Measurements from ENCODE around the gene ARFIP2. TPM values are rescaled to one million over a fixed set of nuclear protein-coding genes. Genes with fewer than 3 reads are reported as not detected.
"Not testable (repeated sequence)": the region's sequence is repeated elsewhere in the genome, so short reads cannot be mapped to it uniquely, and the experiment has no call there.

Gene ARFIP2
- polyA plus RNA-seq, 1 of the 3 experiments (the other 2 are of a cell fraction), result 128 TPM

DNA sequence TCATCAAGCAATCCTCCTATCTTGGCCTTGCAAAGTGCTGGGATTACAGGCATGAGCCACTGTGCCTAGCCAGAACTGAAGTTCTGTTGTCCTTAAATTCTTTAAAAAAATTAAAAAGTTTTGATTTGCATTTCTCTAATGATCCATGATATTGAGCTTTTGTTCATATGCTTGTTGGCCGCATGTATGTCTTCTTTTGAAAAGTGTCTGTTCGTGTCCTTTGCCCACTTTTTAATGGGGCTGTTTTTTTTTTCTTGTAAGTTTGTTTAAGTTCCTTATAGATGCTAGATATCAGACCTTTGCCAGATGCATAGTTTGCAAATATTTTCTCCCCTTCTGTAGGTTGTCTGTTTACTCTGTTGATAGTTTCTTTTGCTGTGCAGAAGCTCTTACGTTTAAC is 40.8 kb upstream of the ARFIP2 start:
- H3K4me1 ChIP-seq (ENCODE audit: control insufficient read depth in 1 of 2, insufficient read depth in 2 of 2, low read depth in 1 of 2, low read length in 1 of 2); H3K9me3 ChIP-seq; H3K79me2 ChIP-seq (ENCODE audit: insufficient read depth); H3K9ac ChIP-seq; H3K4me3 ChIP-seq (ENCODE audit: low read depth in 2 of 2, low read length in 1 of 2); H3K4me2 ChIP-seq; H4K20me1 ChIP-seq (ENCODE audit: insufficient read depth); H3K9me2 ChIP-seq; DNase-seq; H2AFZ ChIP-seq (ENCODE audit: low read depth); H3F3A ChIP-seq (replicated peaks; ENCODE audit: insufficient read depth); POLR2A ChIA-PET; H3K27ac ChIP-seq (ENCODE audit: low read depth in 2 of 2, low read length in 1 of 2); H3K27me3 ChIP-seq (ENCODE audit: insufficient read depth): not testable (repeated sequence)
- 91% methylated on average over 3 of the region's 3 CpGs for WGBS (ENCODE audit: low lambda C conversion rate)
- CTCF ChIA-PET, result interaction anchor here (0.9 to 1.7 kb wide), 2 partner anchors 9 to 143 kb away, joined by 4 to 5 read pairs; no protein-coding TSS in a partner anchor
- peaks cover 12 to 26% of the 10 kb centered on the region in 2 experiments for H3K36me3 ChIP-seq (replicated peaks in 1 of 2; ENCODE audit: control insufficient read depth in 1 of 2, insufficient read depth in 2 of 2, low read length in 1 of 2)

DNA sequence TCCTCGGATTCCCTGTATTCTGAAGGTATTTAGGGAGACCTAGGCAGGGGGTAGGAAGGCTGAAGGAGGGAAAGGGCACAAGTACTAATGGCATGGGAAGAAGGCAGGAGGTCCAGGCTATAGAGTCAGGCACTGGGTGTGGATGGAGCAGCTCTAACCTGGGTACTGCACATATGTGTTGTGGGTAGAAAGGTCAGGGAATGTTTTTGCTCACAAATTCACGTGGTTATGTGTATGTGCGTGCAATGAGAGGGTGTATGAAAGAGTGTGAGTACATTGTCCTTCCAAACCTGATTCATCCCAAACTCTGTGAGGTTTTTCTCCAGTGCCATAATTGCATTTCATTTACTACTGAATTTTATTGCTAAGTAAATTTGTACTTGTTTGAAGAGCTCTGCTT is 39.1 kb upstream of the ARFIP2 start:
- 100% methylated on average over 3 of the region's 3 CpGs for WGBS (ENCODE audit: low lambda C conversion rate)
- Histone ChIP-seq H3K4me3 (ENCODE audit: low read depth in 2 of 2, low read length in 1 of 2) (no peak overlapping the region), H3K9ac (no peak overlapping the region), H3F3A (replicated peaks; ENCODE audit: insufficient read depth) (peaks cover 7% of the 10 kb centered on the region), H3K79me2 (ENCODE audit: insufficient read depth) (no peaks in the 10 kb centered on the region), H3K27ac (ENCODE audit: low read depth in 2 of 2, low read length in 1 of 2) (no peak overlapping the region), H3K4me1 (ENCODE audit: control insufficient read depth in 1 of 2, insufficient read depth in 2 of 2, low read depth in 1 of 2, low read length in 1 of 2) (peaks cover 0 to 4% of the 10 kb centered on the region in 2 experiments; a peak in 1 of 4 replicates), H4K20me1 (ENCODE audit: insufficient read depth) (no peaks in the 10 kb centered on the region), H3K9me3 (no peaks in the 10 kb centered on the region), H2AFZ (ENCODE audit: low read depth) (no peak overlapping the region), H3K27me3 (ENCODE audit: insufficient read depth) (no peaks in the 10 kb centered on the region), H3K9me2 (no peaks in the 10 kb centered on the region), H3K4me2 (no peak overlapping the region), H3K36me3 (replicated peaks in 1 of 2; ENCODE audit: control insufficient read depth in 1 of 2, insufficient read depth in 2 of 2, low read length in 1 of 2) (peaks cover 13 to 29% of the 10 kb centered on the region in 2 experiments)
- TF ChIP-seq EZH2phosphoT487 (IDR thresholded peaks at IDR 0.05; ENCODE audit: borderline replicate concordance, low read depth) (no peak), JUND (IDR thresholded peaks at IDR 0.05) (no peak), SIN3A (IDR thresholded peaks at IDR 0.05; ENCODE audit: borderline replicate concordance, low read depth, low read length) (no peak), TAF1 (IDR thresholded peaks at IDR 0.05; ENCODE audit: borderline replicate concordance, low read depth, low read length) (no peak), YY1 (IDR thresholded peaks at IDR 0.05; ENCODE audit: low read depth) (no peak)
- POLR2A ChIA-PET, result no interaction called here
- CTCF ChIA-PET, result interaction anchor here (0.8 to 1.8 kb wide), 6 partner anchors 9 to 186 kb away, joined by 3 to 6 read pairs (median 3); no protein-coding TSS in a partner anchor
- no peak for DNase-seq

- ChIA-PET CTCF (no interaction called here), POLR2A (no interaction called here)
- H3K4me2 ChIP-seq, result no peak overlapping the region
- no peak overlapping the region for H3K4me3 ChIP-seq (ENCODE audit: low read depth in 2 of 2, low read length in 1 of 2)
- peaks cover 23 to 35% of the 10 kb centered on the region in 2 experiments for H3K36me3 ChIP-seq (replicated peaks in 1 of 2; ENCODE audit: control insufficient read depth in 1 of 2, insufficient read depth in 2 of 2, low read length in 1 of 2)
- H3K9ac ChIP-seq, result no peak overlapping the region
- H2AFZ ChIP-seq (ENCODE audit: low read depth), result no peak overlapping the region
- no peak overlapping the region for H3K27ac ChIP-seq (ENCODE audit: low read depth in 2 of 2, low read length in 1 of 2)
- no peaks in the 10 kb centered on the region for H4K20me1 ChIP-seq (ENCODE audit: insufficient read depth)
- no peak for DNase-seq
- H3F3A ChIP-seq (replicated peaks; ENCODE audit: insufficient read depth), result no peaks in the 10 kb centered on the region
- no peaks in the 10 kb centered on the region for H3K79me2 ChIP-seq (ENCODE audit: insufficient read depth)
- H3K9me3 ChIP-seq, result no peaks in the 10 kb centered on the region
- no peaks in the 10 kb centered on the region for H3K4me1 ChIP-seq (ENCODE audit: control insufficient read depth in 1 of 2, insufficient read depth in 2 of 2, low read depth in 1 of 2, low read length in 1 of 2)
- H3K9me2 ChIP-seq, result no peaks in the 10 kb centered on the region
- H3K27me3 ChIP-seq (ENCODE audit: insufficient read depth), result no peaks in the 10 kb centered on the region
- no peak for TF ChIP-seq FOXM1 (IDR thresholded peaks at IDR 0.05; ENCODE audit: low read depth)
- TF ChIP-seq ZBTB33 (IDR thresholded peaks at IDR 0.05; ENCODE audit: borderline replicate concordance, low read depth), result no peak
- no peak for TF ChIP-seq EP300 (IDR thresholded peaks at IDR 0.05; ENCODE audit: borderline replicate concordance in 1 of 2, low read depth in 1 of 2, low read length in 1 of 2)
- TF ChIP-seq FOSL2 (IDR thresholded peaks at IDR 0.05; ENCODE audit: borderline replicate concordance, low read depth), result no peak
- TF ChIP-seq, protein P1, sequence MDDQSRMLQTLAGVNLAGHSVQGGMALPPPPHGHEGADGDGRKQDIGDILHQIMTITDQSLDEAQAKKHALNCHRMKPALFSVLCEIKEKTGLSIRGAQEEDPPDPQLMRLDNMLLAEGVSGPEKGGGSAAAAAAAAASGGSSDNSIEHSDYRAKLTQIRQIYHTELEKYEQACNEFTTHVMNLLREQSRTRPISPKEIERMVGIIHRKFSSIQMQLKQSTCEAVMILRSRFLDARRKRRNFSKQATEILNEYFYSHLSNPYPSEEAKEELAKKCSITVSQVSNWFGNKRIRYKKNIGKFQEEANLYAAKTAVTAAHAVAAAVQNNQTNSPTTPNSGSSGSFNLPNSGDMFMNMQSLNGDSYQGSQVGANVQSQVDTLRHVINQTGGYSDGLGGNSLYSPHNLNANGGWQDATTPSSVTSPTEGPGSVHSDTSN (IDR thresholded peaks at IDR 0.05), result no peak
- TF ChIP-seq EZH2phosphoT487 (IDR thresholded peaks at IDR 0.05; ENCODE audit: borderline replicate concordance, low read depth), result no peak
- TF ChIP-seq MEF2A (IDR thresholded peaks at IDR 0.05; ENCODE audit: borderline replicate concordance, low read depth), result no peak
- TF ChIP-seq, protein P2, sequence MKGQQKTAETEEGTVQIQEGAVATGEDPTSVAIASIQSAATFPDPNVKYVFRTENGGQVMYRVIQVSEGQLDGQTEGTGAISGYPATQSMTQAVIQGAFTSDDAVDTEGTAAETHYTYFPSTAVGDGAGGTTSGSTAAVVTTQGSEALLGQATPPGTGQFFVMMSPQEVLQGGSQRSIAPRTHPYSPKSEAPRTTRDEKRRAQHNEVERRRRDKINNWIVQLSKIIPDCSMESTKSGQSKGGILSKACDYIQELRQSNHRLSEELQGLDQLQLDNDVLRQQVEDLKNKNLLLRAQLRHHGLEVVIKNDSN (IDR thresholded peaks at IDR 0.05; ENCODE audit: borderline replicate concordance, low read depth), result no peak
- TF ChIP-seq MAX (IDR thresholded peaks at IDR 0.05; ENCODE audit: low read depth), result no peak
- no peak for TF ChIP-seq SMC3 (IDR thresholded peaks at IDR 0.05; ENCODE audit: low read depth, low read length)
- TF ChIP-seq, protein P3, sequence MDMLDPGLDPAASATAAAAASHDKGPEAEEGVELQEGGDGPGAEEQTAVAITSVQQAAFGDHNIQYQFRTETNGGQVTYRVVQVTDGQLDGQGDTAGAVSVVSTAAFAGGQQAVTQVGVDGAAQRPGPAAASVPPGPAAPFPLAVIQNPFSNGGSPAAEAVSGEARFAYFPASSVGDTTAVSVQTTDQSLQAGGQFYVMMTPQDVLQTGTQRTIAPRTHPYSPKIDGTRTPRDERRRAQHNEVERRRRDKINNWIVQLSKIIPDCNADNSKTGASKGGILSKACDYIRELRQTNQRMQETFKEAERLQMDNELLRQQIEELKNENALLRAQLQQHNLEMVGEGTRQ (IDR thresholded peaks at IDR 0.05; ENCODE audit: borderline replicate concordance, low read depth, low read length), result no peak
- no peak for TF ChIP-seq NFIC (IDR thresholded peaks at IDR 0.05; ENCODE audit: borderline replicate concordance)
- no peak for TF ChIP-seq RAD21 (IDR thresholded peaks at IDR 0.05; ENCODE audit: low read length)
- no peak for TF ChIP-seq YY1 (IDR thresholded peaks at IDR 0.05; ENCODE audit: low read depth)
- no peak for TF ChIP-seq FOXJ3 (CRISPR knock-in tag; IDR thresholded peaks at IDR 0.05)
- TF ChIP-seq RCOR1 (IDR thresholded peaks at IDR 0.05; ENCODE audit: low read length), result no peak
Observed at GRCh38 chr11:6516865-6517264, 35.7 kb upstream of the ARFIP2 start.
